GM12873 (cell line): ENCODE results near the gene CTNNBIP1.

Experiments
- CTCF ChIP-seq: IDR thresholded peaks from 2 replicates; pipeline ENCODE4 v1.5.1; 2012; ENCODE audit warnings: low read depth, mild to moderate bottlenecking, moderate library complexity, low read length, control low read depth; ENCODE audit not compliant: insufficient read depth; ENCODE audit errors: missing control alignments

The CTNNBIP1 gene

GRCh38 chr1:9922342-9922741, 12.3 kb upstream of the CTNNBIP1 start:
- no peak for TF ChIP-seq CTCF

- no peak for TF ChIP-seq CTCF
These were observed 10.5 kb upstream of the CTNNBIP1 start for GRCh38 chr1:9920606-9921005.

DNA sequence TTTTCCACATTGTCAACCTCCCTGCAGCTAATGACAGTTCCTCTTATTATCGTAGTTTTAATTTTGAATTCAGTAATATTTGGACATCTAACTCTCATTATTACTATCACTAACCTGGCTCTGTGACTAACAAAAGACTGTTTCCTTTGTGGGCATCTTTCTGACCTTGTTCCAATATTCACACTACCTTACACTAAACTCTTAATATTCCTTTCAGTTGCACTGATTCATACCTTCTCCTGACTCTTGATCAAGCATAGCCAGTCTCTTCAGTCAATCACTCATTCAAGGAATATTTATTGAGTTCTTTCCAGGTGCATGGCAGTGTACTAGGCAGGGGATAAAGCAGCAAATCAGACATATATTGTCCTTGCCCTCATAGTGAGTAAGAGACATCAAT, 7.8 kb upstream of the CTNNBIP1 start:
- TF ChIP-seq CTCF: no peak

- TF ChIP-seq CTCF: no peak
These were observed 6.4 kb upstream of the CTNNBIP1 start for GRCh38 chr1:9916452-9916851.

- no peak for TF ChIP-seq CTCF
These were observed 4.5 kb upstream of the CTNNBIP1 start for GRCh38 chr1:9914610-9914937.

DNA sequence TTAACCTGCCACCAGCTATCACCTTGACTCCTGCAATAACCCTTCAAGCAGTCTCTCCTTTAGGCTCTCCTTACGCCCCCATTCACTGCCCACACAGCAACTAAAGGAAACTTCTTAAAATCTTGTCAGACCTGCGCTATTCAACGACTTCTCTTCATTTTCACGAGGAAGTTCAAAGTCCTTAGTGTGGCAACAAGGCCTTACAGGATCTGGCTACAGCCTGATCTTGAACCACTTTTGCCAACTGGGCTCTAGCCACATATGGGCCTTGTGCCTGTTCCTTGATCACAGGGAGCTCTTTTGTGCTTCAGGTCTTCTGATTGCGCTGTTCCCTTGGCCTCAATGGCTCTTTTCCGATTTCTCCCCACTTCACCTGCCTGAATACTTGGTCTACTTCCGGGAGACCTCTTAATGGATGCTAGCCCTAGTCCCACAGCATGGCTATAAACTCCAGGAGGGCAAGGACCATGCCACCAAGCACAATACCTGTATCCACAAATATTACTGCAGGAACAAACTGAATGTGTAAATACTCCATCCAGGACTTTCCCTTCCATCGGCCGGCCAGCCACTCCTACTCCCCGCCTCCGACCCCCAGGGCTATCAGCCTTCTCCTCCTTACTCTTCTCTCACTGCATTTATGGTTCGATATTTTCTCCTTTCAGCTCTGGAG, 2.3 kb upstream of the CTNNBIP1 start:
- TF ChIP-seq CTCF: no peak

DNA sequence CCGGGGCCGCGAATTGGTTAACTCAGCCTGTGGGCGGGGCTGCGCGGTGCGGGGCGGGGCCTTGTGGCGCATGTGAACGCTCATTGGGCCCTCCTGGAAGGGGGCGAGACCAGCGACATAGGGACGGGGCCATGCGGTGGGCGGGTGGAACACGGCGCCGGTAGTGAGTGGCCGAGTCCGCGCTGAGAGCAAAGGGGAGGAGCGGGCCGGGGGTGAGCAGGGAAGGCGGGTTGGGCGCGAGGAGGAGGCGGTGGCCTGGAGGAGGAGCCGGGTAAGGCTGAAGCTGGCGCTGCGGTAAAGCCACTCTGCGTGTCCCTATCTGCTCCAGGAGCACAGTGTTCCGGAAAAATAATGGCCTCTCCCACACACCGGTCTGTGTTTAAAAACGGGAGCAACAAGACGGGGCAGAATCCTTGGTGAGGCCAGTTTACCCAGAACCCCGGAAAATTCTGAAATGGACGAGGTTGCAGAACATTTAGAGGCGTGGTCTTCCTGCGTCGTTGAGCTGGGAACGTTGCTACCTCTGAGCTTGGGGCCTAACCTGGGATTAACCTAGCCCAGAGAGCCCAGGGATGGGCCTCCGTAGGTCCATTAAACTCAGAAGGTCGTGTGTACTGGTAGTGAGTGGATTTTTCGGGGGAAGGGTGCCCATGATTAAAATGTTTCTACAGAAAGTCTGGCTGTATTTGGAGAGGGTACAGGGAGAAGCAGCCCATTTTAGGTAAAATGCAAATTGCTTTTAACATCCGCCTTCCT, 532 bp upstream of the CTNNBIP1 start:
- no peak for TF ChIP-seq CTCF
